Activated gamma-delta T cell treated with anti-CD3 and anti-CD28 coated beads, Interleukin-2, amount 50 U/mL, for 16 hours (primary cell): ENCODE results near the gene ACAA2.

Experiments used
- DNase-seq: peaks from one replicate; pipeline ENCODE4 v3.0.0-alpha.2; 2020; ENCODE audit warnings: low read depth

ACAA2 gene

GRCh38 chr18:49739275-49739674 is 74.1 kb downstream of the ACAA2 start:
- no peak for DNase-seq

- no peak for DNase-seq
Observed at GRCh38 chr18:49738721-49739120, 74.6 kb downstream of the ACAA2 start.

GRCh38 chr18:49734836-49735235 is 78.5 kb downstream of the ACAA2 start:
- DNase-seq = no peak

- no peak for DNase-seq
Observed at GRCh38 chr18:49733896-49734585, 79.3 kb downstream of the ACAA2 start.

GRCh38 chr18:49733321-49733720 is 80.0 kb downstream of the ACAA2 start:
- no peak for DNase-seq
